NCI-H2227 (cell line): ENCODE results near the gene GABRR1.
A peak's percentile ranks its signal among the peaks of the same experiment; 100 is the strongest.
"Not testable (repeated sequence)": the region's sequence is repeated elsewhere in the genome, so short reads cannot be mapped to it uniquely, and the experiment has no call there.

ENCODE experiments used
- DNase-seq: peaks from one replicate; lab custom pipeline; 2025; ENCODE audit not compliant: unreplicated experiment; lab: John Stamatoyannopoulos, UW

GABRR1 gene

DNA sequence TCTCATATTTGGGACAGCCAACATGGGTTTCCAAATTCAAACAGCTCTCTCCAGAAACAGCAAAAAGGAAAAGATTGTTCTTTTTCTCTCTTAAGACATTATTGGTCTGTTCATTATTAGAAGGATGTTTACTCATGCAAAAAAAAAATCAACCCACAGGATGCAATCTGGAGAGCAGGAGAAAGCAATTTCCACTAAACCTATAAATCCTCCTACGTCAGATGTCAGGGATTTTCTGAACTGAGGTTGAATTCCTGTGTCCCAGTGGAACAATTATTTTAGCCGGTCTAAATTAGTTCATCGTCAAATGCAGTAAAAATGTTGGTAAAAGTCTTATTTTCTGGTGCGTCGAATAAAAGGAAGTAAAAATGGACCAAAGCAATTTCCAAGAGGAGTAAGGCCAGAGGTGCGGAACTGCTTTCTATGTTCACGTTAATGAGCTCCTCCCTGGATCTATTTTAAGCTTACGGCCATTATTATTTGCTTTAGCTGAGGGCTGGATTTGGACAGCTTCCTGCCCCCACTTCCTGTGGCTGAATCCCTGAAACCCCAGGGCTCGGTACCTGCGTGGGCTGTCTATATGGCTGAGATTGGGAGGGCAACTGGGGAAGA is at the start of gene GABRR1:
Gene GABRR1, minus strand, starts transcription at position 60 of the 612 bp plus-strand sequence. Its CDS starts 36 bp downstream, at position 24.
- peak; percentile 28 for DNase-seq

DNA sequence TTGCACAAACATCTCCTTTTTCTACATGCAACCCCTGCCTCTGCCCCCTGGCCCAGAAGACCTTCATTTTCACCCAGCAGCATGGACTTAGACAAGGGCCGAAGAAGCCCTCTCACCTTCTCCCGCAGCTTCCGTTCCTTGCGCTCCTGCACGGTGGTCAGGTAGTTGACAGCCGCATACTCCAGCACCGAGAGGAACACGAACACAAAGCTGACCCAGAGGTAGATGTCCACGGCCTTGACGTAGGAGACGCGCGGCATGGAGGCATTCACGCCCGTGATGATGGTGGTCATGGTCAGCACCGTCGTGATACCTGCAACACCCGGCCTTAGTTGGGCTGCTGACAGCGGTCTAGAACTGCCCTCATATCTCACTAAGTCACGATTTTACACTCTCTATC is 47.1 kb upstream of the GABRR1 start:
- no peak for DNase-seq

DNA sequence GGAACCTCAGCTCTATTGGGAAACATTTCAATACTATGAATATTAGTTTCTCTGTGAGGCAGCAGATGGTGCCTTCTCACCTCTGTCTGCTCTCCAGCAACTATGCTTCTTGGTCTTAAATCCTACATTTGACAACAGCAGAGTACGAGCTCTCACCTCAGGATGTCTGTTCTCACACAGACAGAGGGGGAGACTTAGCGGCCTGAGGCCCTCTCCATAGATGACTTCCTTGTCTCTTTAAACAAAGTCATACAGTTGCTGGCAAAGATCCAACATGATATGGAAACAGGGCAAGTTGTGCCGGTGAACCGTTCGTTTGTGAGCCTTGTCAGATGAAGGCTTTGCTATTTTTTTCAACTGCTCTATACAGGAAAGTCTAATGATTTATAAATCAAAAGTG is 43.7 kb upstream of the GABRR1 start:
- DNase-seq: peak; percentile 27

DNA sequence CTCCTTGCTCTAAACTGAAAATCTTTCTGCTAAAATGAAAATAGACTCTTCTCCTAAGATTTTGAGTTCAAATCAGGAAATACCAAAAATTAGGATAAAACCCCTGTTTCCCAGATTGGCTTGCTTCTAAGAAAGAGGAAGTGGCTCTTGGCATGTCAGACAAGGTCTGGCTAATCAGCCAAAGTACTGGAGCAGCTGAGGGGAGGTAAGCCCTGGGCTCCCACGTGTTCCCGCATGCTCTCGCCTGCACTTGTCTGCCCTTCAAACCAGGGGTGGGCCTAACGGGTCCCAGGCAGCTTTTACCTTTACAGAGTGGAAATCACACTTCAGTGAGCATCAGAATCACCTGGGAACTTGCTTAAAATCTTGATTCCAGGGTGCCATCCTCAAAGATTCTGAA is 43.2 kb upstream of the GABRR1 start:
- no peak for DNase-seq

DNA sequence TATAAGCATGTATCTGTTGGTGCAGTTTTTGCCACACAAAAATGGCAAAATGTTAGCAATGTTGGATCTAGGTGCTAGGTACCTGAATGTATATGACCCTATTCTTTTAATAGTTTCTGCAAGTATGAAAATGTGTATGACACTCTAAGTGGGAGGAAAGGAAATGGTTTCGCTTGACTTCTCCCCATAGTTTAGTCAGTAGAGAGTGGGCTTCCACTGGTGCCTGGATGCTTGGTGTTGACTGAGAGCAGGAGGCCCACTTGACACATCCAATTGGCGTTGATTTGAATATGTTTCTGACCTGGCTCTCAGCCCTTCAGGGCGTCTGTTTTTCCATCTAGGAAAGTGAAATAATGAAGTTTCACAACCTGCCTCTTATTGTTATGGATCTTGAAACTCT is 41.8 kb upstream of the GABRR1 start:
- DNase-seq: no peak

DNA sequence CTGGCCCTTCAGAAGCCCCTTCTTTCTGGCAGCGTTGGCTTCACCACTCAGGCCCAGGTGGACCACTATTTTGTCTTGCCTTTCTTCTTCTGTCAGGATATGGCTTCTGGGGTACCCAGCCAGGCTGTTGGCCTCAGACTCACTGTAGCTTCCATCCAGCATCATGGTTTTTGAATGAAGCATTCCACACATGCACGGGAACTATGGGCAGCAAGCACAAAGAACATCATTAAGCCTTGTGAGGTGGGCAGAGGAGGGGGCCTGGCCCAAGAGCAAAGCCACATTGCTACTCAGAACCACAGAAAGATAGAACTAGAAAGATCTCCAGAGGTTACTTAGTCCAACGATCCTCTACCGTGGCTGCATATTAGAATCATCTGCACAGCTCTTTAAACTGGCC is 40.6 kb upstream of the GABRR1 start:
- DNase-seq: no peak

DNA sequence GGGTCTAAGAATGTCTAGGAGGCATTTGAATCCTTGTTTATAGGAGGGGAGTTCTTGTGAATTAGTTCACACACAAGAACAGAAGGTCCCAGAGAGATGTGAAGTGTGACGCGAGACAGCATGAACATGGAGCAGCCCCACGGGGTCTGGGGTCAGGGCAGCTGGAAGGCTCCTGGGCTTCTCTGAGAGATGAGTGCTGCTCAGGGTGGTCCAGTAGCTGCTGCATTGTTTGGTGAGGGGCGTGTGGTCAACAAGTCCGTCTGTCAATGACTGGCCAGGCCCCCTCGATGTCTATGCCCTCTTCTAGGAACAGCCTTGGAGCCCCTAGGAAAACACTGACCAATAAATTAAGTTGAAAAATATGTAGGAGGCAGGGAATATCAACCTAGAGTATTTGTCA is 40.2 kb upstream of the GABRR1 start:
- DNase-seq: no peak

DNA sequence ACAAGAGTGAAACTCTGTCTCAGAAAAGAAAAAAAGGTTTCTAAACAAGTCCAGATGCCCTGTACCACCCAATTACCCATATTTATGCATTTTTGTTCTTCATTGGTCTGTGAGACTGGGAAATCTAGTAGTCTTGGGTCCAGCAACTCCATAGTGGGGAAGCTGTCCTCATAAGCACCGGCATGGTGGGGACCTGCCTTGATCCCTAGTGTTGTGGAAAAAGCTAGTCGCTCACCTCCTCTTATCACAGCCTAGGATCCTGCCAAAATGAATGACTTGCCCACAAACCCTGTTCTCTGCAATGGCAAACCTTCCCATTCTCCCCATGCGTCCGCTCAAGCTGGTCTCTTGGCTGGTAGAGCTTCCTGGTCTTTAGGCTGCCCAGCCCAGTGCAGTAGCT is 38.3 kb upstream of the GABRR1 start:
- no peak for DNase-seq

DNA sequence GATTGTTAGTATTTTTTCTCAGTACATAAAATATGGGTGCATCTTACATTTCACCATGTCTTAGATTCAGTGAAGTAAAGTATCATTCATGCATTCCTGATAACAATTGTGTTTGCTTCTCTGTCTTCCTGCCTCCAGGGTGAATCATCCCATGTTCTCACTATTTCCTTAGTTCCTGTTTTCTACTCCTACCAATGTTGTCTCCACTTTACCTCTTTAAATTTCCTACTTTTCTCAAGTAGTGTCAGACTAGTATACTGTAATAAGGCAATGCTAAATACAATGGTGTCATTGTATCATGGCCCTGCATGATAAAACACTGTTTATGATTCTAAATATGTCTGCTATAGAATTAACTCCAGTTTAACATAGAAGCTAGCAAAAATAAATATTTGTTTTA is 37.4 kb upstream of the GABRR1 start:
- no peak for DNase-seq

DNA sequence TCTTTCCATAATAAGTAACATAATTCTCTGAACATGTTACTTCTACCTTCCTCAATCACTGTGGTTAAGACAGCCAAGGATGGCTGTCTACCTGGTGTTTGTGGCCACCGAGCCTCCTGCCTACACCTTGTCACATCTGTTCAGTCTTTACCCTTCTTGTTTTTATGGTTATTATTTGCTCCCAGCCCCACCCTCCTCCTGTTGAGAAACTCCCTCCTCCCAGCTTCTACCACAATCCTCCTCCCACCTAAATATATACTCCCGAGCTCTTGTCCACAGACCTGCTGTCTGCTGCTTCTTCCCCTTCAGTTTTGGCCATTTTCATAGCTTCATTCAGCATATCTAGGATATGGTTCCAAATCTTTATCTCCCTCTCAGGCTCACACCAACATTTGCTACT is 35.7 kb upstream of the GABRR1 start:
- DNase-seq: no peak

DNA sequence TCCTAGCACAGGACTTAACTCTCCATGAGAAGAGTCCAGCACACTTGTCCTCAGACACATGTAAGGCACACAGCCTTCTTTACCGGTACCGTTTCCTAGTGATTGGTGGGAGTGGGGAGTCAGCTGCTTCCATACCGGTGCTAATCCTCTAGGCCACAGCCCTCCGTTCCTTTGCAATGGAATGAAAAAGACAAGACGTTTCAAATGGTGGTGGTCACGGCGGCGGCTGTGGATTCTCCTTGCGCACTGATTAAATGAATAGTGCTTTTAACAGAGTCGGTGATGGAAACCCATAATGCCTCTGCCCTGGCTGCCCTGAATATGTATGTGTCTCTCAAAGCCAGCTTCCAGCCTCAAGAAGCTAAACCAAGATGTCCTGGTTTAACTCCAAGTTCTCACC is 34.8 kb upstream of the GABRR1 start:
- no peak for DNase-seq

DNA sequence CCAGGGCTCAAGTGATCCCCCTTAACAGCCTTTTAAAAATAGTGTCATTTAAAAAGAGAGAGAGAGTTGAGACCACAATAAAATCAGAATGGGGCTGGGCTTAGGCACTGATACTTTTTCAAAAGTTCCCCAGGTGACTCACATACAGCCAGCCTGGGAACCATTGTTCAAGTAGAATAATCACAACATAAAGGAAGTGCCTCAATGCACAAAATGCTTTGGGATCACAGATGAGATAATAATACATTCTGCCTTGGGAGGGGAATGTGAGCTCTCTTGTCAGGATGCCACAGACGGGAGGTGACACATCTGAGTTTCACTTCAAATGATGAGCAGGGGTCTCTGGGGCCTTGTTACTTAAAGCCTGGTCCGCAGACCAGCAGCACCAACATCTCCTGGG is 34.0 kb upstream of the GABRR1 start:
- DNase-seq: no peak

DNA sequence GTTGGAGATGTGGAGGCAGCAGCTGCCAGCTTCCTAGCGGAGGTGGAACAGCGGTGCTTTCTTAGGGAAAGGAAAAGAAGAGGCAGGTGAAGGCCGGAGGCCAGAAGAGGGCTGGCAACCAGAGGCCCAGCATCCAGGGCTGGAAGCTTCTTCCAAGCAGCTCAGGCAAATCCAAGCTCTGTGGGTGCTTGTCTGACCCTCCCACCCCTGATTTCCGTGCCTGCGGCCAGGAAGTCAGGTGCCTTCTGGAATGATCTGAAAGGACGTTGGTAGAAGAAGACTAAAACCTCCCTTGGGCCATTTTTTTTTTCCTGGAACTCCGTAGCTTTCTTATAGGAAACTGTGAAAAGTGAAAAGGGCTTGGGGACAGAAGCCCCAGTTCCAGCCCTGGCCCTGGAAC is 33.1 kb upstream of the GABRR1 start:
- DNase-seq: no peak

DNA sequence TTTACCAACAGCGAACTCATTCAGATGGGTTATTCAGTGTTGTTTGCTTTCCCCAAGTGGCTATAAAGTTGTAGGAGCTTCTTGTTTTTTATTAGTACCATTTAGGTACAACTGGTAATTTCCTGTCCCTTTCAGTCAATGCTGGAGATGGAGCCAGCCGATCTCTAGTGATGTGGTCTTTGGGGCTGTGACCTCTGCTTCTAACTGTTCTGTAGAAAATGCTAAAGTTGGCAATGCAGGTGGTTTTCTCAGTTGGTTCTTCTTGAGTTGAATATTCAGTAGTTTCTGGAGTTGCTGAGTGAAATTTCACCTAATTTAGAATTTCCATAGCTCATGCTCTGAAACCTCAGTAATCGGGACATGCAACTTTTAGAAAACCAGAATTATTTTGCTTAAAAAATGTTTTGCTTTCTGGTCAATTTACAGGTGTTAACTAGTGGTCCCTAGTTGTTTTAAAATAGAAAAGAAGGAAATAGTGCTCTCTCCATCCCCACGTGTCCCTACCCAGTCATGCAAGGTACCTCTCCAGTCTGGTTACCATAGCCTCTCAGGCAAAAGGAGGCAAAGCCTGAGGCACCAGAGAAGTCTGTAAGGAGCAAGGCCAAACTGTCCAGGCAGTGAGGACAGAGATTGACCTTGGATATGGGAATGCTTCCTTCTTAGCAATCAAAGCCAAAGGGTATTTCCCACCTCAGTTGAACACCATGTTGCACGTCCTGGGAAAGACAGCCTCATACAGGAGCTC is 27.3 kb upstream of the GABRR1 start:
- no peak for DNase-seq

DNA sequence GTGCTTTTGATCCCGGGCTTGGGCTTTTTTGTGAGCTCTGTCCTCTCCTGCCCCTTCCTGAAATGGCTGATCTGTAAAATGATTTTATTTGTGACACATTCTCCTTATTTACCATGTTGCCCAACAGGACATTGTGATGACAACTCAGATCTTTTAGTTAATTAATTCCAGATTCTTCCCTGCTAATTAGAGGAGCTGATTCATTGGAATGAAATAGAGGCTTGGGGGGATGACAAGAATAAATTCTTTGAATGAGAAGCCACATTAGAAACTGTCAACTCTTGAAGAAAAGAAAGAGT is 26.1 kb upstream of the GABRR1 start:
- no peak for DNase-seq

DNA sequence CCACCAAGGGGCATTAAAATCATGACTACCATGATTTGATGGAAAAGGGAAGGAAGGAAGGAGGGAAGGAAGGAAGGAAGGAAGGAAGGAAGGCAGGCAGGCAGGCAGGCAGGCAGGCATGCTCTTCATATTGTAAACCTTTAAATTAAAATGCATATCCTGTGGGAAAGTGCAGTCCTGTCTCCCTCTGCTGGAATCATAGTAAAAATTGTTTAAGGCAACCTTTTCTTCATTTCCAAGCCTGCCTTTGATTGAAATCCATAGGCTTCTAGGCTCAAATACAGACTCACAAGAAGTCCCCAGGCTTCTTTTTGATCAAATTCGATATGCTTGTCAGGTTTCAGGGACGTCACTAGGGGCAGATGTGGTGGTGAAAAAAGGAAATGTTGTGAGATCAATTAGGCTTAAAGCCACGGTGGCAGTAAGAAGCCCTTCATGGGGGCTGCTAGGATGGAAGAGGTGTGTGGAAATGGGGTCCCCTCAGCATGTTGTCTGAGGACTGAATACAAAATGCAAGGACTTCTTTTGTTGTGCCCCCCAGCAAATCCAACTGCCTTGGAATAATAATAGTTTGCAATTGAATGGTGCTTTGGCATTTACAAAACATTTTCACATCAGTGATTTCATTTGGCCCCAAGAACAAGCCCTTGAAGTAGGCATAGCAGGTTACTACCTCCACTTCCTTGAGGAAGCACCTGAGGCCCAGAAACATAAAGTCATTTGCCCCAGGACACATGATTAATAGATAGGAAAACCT is 25.6 kb upstream of the GABRR1 start:
- DNase-seq: peak; percentile 54

DNA sequence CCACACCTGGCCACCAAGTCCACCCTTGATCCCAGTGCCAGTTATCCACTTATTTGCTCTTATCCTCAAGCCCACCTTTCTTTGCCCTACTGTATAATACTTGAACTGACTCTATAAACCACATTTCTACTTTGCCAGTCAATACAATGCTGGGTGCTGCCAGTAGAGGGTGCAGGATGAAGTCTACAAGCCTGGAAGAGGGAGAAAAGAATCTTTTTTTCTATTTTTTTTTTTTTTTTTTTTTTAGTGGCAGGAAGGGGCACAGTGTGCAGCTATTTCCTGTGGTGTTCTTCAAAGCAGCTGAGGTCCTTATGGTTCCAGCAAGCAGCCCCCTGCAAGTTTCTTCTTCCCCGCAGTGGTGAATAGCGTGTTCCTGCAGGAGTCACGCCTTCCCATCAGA is 22.2 kb upstream of the GABRR1 start:
- DNase-seq: no peak

DNA sequence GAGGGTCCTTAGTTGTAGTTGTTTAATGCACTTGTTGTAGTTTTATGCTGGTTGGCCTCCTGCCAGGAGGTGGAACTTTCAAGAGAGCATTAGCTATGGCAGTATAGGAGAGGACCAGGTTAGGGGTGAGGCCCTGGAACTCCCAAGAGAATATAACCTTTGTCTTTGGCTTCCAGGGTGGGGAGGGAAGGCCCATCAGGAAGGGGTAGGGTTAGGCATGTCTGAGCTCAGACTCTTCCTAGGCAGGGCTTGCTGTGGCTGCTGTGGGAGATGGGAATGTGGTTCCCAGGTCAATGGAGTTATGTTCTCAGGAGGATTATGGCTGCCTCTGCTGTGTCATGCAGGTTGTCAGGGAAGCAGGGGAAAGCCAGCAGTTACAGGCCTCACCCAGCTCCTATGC is 20.0 kb upstream of the GABRR1 start:
- no peak for DNase-seq

DNA sequence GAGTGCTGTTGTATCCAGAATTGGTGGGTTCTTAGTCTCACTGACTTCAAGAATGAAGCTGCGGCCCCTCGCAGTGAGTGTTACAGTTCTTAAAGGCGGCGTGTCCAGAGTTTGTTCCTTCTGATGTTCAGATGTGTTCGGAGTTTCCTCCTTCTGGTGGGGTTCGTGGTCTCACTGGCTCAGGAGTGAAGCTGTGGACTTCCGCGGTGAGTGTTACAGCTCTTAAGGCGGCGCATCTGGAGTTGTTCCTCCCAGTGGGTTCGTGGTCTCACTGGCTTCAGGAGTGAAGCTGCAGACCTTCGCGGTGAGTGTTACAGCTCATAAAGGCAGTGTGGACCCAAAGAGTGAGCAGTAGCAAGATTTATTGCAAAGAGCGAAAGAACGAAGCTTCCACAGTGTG is 16.4 kb upstream of the GABRR1 start:
- not testable (repeated sequence) for DNase-seq

DNA sequence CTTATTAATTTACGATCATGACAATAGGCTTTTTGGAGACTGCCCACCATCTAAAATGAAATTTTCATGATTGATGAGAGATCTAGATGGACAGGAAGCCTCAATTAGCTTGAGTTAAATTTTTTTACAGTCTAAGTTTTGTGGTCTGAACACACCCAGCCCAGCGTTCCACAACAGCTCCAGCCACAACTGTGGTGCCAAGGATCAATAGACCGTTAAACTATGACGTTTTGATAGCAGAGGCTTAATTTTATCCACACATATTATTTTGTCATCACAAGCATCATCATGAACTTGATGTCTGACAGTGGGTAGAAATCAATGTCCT is 5.5 kb upstream of the GABRR1 start:
- DNase-seq: no peak

DNA sequence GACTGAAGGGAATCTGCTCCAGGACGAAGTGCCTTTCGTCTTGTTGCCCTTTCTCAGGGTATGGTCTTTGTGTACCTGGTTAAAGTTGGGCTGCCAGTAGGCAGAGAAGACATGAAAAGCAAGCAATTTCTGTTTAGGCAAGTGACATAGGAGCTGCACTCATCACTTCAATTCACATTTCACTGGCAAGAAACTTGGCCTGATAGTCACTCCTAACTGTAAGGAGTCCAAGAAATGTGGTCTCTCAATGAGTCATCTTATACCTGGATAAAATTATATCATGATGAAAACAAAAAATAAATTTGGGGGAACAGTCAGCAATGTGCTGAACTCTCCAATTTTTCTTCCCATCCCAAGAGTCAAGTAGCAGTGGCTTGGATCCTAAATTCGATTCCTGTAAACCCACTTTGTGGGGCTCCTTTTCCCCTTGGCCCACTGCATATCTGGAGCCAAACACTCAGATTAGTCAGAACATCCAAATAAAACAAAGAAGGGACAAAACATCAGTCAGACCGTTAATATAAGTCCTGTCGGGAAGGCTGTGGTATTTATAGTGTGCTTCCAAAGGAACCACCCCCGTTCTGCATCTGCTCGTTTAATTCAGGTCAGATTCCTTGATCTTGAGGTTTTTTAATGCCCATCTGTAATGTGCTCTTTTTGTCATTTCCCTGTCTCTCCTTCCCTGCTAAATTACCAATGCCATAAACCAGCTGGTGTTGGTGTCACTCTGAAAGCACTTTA is 5.0 kb upstream of the GABRR1 start:
- DNase-seq: peak; percentile 28

DNA sequence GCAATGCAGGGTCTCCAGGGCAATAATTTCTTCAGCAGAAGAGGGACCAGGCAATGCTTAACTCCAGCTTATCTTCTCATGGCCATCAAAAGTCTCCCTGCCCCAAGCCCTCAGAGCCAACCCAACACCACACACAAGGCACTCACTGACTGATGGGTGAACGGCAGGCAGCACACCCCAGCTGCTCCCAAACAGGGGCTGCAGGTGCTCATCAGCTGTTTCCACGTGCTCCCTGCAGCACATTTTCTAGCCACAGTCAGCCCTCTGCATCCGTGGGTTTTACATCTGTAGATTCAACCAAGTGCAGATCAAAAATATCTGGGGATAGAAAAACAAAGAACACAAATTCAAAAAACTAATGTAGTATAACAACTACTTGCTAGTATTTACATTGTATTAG is 4.0 kb upstream of the GABRR1 start:
- no peak for DNase-seq
